HepG2 (cell line): ENCODE measurements around the gene ETNK1. TPM values are rescaled to one million over a fixed set of nuclear protein-coding genes. Genes with fewer than 3 reads are reported as not detected.

ENCODE experiments used
- ATAC-seq: fragments of 200-7000 bp; cut with Tn5 transposase; 3 replicates; pipeline ENCODE4 v1.9.1; 2020; ENCODE audit warnings: mild to moderate bottlenecking, moderate library complexity
- BruUV-seq: library from RNA; stranded (reverse); fragments of 400-500 nt; replicated peaks from 2 replicates; lab custom pipeline; 2021; lab: Mats Ljungman, UMichigan
- CTCF ChIA-PET: fragments of 300-600 bp; formaldehyde crosslinking; extraction: SDS; loops from one replicate; lab custom pipeline; 2021; ENCODE audit warnings: low total read pairs, inconsistent platforms, low intra/inter-chr PET ratio; lab: Yijun Ruan, JAX
- POLR2A ChIA-PET: fragments of 350-600 bp; sonication (Branson Sonifier 250); formaldehyde crosslinking; loops from one replicate; lab custom pipeline; 2020; ENCODE audit warnings: antibody characterized with exemption, inconsistent platforms; lab: Yijun Ruan, JAX
- DNase-seq: peaks from one replicate; pipeline ENCODE4 v3.0.0-alpha.2; 2015; ENCODE audit warnings: low spot score
- FAIRE-seq: peaks from 3 replicates; lab custom pipeline; 2011; peaks lifted over from hg19 to GRCh38; lab: Jason Lieb, UNC
- H2AFZ ChIP-seq: one replicate; pipeline ENCODE4 v1.6.1; 2011; ENCODE audit warnings: low read length, inconsistent platforms
- H3K27ac ChIP-seq: fragments of 300-600 bp; 3 replicates; pipeline ENCODE4 v1.8.0; 2011; ENCODE audit warnings: mixed run types, mild to moderate bottlenecking, mixed read lengths, low read length, inconsistent platforms; ENCODE audit not compliant: insufficient read depth; ENCODE audit errors: extremely low read length
- H3K27me3 ChIP-seq, 2 experiments: fragments of 200-600 bp in 1 of 2; 2 replicates in 1 of 2; 3 replicates in 1 of 2; pipeline versions ENCODE4 v1.6.0 to v1.8.0; 2011; ENCODE audit warnings: low read length in 2 of 2, mild to moderate bottlenecking in 2 of 2, moderate library complexity in 2 of 2, inconsistent platforms in 1 of 2; ENCODE audit not compliant: insufficient read depth in 2 of 2, control insufficient read depth in 1 of 2
- H3K36me3 ChIP-seq, 2 experiments: fragments of 200-600 bp in 1 of 2; replicated peaks in 1 of 2; 2 replicates in 1 of 2; 3 replicates in 1 of 2; pipeline versions ENCODE4 v1.5.1 to v1.8.0; 2011; ENCODE audit warnings: low read length in 2 of 2, inconsistent platforms in 1 of 2; ENCODE audit not compliant: insufficient read depth in 2 of 2, control insufficient read depth in 1 of 2
- H3K4me1 ChIP-seq: 2 replicates; pipeline ENCODE4 v1.5.1; 2012; ENCODE audit warnings: low read length, inconsistent platforms; ENCODE audit not compliant: insufficient read depth
- H3K4me2 ChIP-seq: 2 replicates; pipeline ENCODE4 v1.6.0; 2011; ENCODE audit warnings: low read depth, low read length, inconsistent platforms
- H3K4me3 ChIP-seq, 3 experiments: fragments of 200-600 bp in 1 of 3; sonication (generic), shearing (Covaris generic) in 1 of 3; replicated peaks in 1 of 3; 2 replicates each; pipeline ENCODE4 v1.5.1; 2011 to 2016; ENCODE audit warnings: low read length in 3 of 3, inconsistent platforms in 2 of 3, low read depth in 2 of 3, mild to moderate bottlenecking in 2 of 3, control low read depth in 1 of 3, mixed read lengths in 1 of 3; ENCODE audit not compliant: insufficient read depth in 1 of 3
- H3K79me2 ChIP-seq: one replicate; pipeline ENCODE4 v1.6.1; 2011; ENCODE audit warnings: low read length, inconsistent platforms; ENCODE audit not compliant: insufficient read depth
- H3K9ac ChIP-seq: 2 replicates; pipeline ENCODE4 v1.6.0; 2011; ENCODE audit warnings: mild to moderate bottlenecking, low read depth, low read length, inconsistent platforms; ENCODE audit not compliant: insufficient read depth
- H3K9me3 ChIP-seq: 2 replicates; pipeline ENCODE4 v1.5.1; 2012; ENCODE audit warnings: mild to moderate bottlenecking, low read length
- H4K20me1 ChIP-seq: 2 replicates; pipeline ENCODE4 v1.6.0; 2011; ENCODE audit warnings: inconsistent platforms, mild to moderate bottlenecking, low read length, moderate library complexity; ENCODE audit not compliant: insufficient read depth
- ARNTL ChIP-seq: sonication (generic); formaldehyde crosslinking; IDR thresholded peaks from 2 replicates; pipeline ENCODE4 v1.4.0; 2020; ENCODE audit warnings: mild to moderate bottlenecking, missing genetic modification reagents
- CENPT ChIP-seq: sonication (generic); formaldehyde crosslinking; IDR thresholded peaks from 2 replicates; pipeline ENCODE4 v1.8.0; 2022; ENCODE audit warnings: low read depth, mild to moderate bottlenecking, moderate library complexity, missing genetic modification reagents
- ETV6 ChIP-seq: sonication (generic); formaldehyde crosslinking; conservative IDR thresholded peaks from 2 replicates; pipeline ENCODE4 v1.4.0; 2020; ENCODE audit warnings: missing genetic modification reagents
- NFRKB ChIP-seq: fragments of 450-650 bp; IDR thresholded peaks from 2 replicates; pipeline ENCODE4 v1.6.1; 2017
- RFXANK ChIP-seq: IDR thresholded peaks from 2 replicates; pipeline ENCODE4 v1.6.1; 2016
- TEAD2 ChIP-seq: sonication (generic); formaldehyde crosslinking; IDR thresholded peaks from 2 replicates; pipeline ENCODE4 v1.9.0; 2021; ENCODE audit warnings: missing genetic modification reagents
- ZNF180 ChIP-seq: sonication (generic); formaldehyde crosslinking; IDR thresholded peaks from 2 replicates; pipeline ENCODE4 v1.4.0; 2020; ENCODE audit warnings: low read depth, missing genetic modification reagents, borderline replicate concordance
- ZNF367 ChIP-seq: sonication (generic); formaldehyde crosslinking; IDR thresholded peaks from 2 replicates; pipeline ENCODE4 v1.4.0; 2020; ENCODE audit warnings: missing genetic modification reagents, borderline replicate concordance
- ZNF556 ChIP-seq: sonication (generic); formaldehyde crosslinking; IDR thresholded peaks from 2 replicates; pipeline ENCODE4 v1.4.0; 2020; ENCODE audit warnings: mild to moderate bottlenecking, missing genetic modification reagents, borderline replicate concordance
- WGBS: methylation state at CpG from one replicate; pipeline ENCODE4 v1.1.6; 2017; ENCODE audit warnings: low lambda C conversion rate; 5-methylcytosine and 5-hydroxymethylcytosine counted together
- in situ Hi-C: cut with HindIII; loops from 2 replicates; pipeline ENCODE4 v1.10.0; 2017; ENCODE audit warnings: low pct_unique_long_range_greater_than_20kb; ENCODE audit not compliant: extremely low pct_ligation_motif_present
- intact Hi-C: fragments of 100-400 bp; cut with micrococcal nuclease; formaldehyde crosslinking; loops from one replicate; pipeline ENCODE4 v1.10.0; 2022; ENCODE audit not compliant: unreplicated experiment
- polyA plus RNA-seq, 8 experiments: library from polyadenylated mRNA; depleted of rRNA in 3 of 8; stranded (reverse) in 7 of 8; unstranded in 1 of 8; fragments of >200 nt; fragmentation: Illumina TruSeq in 4 of 8; extraction: Trizol in 4 of 8; gene quantifications; 2 replicates each; pipeline versions ENCODE4 v1.2.1 to v1.2.3, GENCODE V29; 2011 to 2016; ENCODE audit warnings: low read depth in 4 of 8, missing spikeins in 1 of 8, mixed read lengths in 1 of 8; ENCODE audit not compliant: insufficient read depth in 1 of 8
- total RNA-seq, 5 experiments: library from RNA; depleted of rRNA; stranded (reverse); fragments of >200 nt; fragmentation: Illumina TruSeq; extraction: Trizol; gene quantifications; 2 replicates each; pipeline ENCODE4 v1.2.3, GENCODE V29; 2016; ENCODE audit warnings: low read depth in 1 of 5
- TF ChIP-seq, protein P1 (sequence below): sonication (generic); formaldehyde crosslinking; IDR thresholded peaks from 2 replicates; pipeline ENCODE4 v1.5.0; 2020; ENCODE audit warnings: mild to moderate bottlenecking, missing genetic modification reagents
- TF ChIP-seq, protein P2 (sequence below): sonication (generic); formaldehyde crosslinking; IDR thresholded peaks from 2 replicates; pipeline ENCODE4 v1.5.1; 2020; ENCODE audit warnings: mild to moderate bottlenecking, missing genetic modification reagents
- TF ChIP-seq, protein P3 (sequence below): sonication (generic); formaldehyde crosslinking; IDR thresholded peaks from 2 replicates; pipeline ENCODE4 v1.4.0; 2020; ENCODE audit warnings: missing genetic modification reagents, borderline replicate concordance

The ETNK1 gene
- total and polyA plus RNA-seq, 2 of the 13 experiments (the other 11 are each of a cell fraction or from before 2014, with no cell fraction given), result 14.4 to 55.7 TPM

DNA sequence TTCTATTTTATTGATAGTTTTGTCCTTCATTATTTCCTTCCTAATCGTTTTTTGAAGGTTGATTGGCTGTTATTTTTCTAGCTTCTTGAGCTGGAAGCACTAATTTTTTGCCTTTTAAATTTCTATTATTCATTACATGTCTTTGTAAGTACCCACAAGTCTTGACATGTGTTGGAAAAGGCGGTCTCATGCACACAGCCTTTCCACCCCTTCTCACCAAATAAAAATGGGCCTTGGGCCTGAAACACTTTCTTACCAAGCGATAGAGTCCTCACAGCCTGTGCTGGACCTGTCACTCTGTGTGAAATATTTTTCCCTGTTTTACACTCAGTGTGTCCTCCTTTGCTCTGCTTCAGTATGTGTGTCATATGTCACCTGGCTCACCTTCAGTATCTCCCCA is 9.9 kb downstream of the ETNK1 start:
- Histone ChIP-seq H3K27me3 (no peaks in the 10 kb centered on the region), H3K79me2 (peaks cover 72% of the 10 kb centered on the region), H3K36me3 (peaks cover 2 to 20% of the 10 kb centered on the region in 2 experiments; a peak in 4 of 5 replicates), H4K20me1 (peaks cover 16% of the 10 kb centered on the region), H3K4me3 (no peak overlapping the region), H3K4me2 (no peak overlapping the region), H3K4me1 (no peaks in the 10 kb centered on the region), H3K9ac (no peak overlapping the region), H2AFZ (no peak overlapping the region), H3K27ac (no peak overlapping the region), H3K9me3 (no peaks in the 10 kb centered on the region)
- ChIA-PET POLR2A (no interaction called here), CTCF (no interaction called here)
- in situ Hi-C loops, result no loop called here
- no TSS peak for BruUV-seq
- FAIRE-seq (no peak), DNase-seq (no peak), ATAC-seq (no peak)
- TF ChIP-seq ZNF556 (CRISPR knock-in tag), result no peak
- no peak for TF ChIP-seq NFRKB
- TF ChIP-seq TEAD2, result no peak
- no peak for TF ChIP-seq ZNF367 (CRISPR knock-in tag)
- no peak for TF ChIP-seq ETV6
- no peak for TF ChIP-seq RFXANK (CRISPR knock-in tag)
- TF ChIP-seq ARNTL (CRISPR knock-in tag), result no peak
- TF ChIP-seq, protein P1, sequence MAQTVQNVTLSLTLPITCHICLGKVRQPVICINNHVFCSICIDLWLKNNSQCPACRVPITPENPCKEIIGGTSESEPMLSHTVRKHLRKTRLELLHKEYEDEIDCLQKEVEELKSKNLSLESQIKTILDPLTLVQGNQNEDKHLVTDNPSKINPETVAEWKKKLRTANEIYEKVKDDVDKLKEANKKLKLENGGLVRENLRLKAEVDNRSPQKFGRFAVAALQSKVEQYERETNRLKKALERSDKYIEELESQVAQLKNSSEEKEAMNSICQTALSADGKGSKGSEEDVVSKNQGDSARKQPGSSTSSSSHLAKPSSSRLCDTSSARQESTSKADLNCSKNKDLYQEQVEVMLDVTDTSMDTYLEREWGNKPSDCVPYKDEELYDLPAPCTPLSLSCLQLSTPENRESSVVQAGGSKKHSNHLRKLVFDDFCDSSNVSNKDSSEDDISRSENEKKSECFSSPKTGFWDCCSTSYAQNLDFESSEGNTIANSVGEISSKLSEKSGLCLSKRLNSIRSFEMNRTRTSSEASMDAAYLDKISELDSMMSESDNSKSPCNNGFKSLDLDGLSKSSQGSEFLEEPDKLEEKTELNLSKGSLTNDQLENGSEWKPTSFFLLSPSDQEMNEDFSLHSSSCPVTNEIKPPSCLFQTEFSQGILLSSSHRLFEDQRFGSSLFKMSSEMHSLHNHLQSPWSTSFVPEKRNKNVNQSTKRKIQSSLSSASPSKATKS (CRISPR knock-in tag), result no peak
- no peak for TF ChIP-seq ZNF180 (CRISPR knock-in tag)
- TF ChIP-seq, protein P2, sequence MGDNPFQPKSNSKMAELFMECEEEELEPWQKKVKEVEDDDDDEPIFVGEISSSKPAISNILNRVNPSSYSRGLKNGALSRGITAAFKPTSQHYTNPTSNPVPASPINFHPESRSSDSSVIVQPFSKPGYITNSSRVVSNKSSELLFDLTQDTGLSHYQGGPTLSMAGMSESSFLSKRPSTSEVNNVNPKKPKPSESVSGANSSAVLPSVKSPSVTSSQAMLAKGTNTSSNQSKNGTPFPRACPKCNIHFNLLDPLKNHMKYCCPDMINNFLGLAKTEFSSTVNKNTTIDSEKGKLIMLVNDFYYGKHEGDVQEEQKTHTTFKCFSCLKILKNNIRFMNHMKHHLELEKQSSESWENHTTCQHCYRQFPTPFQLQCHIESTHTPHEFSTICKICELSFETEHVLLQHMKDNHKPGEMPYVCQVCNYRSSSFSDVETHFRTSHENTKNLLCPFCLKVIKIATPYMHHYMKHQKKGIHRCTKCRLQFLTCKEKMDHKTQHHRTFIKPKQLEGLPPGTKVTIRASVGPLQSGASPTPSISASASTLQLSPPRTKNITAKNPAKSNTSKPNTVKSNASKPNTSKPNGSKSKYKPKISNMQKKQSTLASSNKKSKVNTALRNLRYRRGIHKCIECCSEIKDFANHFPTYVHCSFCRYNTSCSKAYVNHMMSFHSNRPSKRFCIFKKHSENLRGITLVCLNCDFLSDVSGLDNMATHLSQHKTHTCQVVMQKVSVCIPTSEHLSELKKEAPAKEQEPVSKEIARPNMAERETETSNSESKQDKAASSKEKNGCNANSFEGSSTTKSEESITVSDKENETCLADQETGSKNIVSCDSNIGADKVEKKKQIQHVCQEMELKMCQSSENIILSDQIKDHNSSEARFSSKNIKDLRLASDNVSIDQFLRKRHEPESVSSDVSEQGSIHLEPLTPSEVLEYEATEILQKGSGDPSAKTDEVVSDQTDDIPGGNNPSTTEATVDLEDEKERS (CRISPR knock-in tag), result no peak
- no peak for TF ChIP-seq CENPT (CRISPR knock-in tag)
- TF ChIP-seq, protein P3, sequence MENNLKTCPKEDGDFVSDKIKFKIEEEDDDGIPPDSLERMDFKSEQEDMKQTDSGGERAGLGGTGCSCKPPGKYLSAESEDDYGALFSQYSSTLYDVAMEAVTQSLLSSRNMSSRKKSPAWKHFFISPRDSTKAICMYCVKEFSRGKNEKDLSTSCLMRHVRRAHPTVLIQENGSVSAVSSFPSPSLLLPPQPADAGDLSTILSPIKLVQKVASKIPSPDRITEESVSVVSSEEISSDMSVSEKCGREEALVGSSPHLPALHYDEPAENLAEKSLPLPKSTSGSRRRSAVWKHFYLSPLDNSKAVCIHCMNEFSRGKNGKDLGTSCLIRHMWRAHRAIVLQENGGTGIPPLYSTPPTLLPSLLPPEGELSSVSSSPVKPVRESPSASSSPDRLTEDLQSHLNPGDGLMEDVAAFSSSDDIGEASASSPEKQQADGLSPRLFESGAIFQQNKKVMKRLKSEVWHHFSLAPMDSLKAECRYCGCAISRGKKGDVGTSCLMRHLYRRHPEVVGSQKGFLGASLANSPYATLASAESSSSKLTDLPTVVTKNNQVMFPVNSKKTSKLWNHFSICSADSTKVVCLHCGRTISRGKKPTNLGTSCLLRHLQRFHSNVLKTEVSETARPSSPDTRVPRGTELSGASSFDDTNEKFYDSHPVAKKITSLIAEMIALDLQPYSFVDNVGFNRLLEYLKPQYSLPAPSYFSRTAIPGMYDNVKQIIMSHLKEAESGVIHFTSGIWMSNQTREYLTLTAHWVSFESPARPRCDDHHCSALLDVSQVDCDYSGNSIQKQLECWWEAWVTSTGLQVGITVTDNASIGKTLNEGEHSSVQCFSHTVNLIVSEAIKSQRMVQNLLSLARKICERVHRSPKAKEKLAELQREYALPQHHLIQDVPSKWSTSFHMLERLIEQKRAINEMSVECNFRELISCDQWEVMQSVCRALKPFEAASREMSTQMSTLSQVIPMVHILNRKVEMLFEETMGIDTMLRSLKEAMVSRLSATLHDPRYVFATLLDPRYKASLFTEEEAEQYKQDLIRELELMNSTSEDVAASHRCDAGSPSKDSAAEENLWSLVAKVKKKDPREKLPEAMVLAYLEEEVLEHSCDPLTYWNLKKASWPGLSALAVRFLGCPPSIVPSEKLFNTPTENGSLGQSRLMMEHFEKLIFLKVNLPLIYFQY (CRISPR knock-in tag), result no peak
- intact Hi-C loops, result loop anchor here (5.0 kb wide), 1 partner anchor 173 kb away; no protein-coding TSS in a partner anchor
- 92% methylated on average over 3 of the region's 3 CpGs for WGBS
